ENCODE data around the gene GPC6. TPM values are rescaled to one million over a fixed set of nuclear protein-coding genes. Genes with fewer than 3 reads are reported as not detected.

The GPC6 gene
- total and polyA plus RNA-seq, 10 donors: 0.22 to 9.3 (median 4.5) TPM

GRCh38 chr13:93360021-93360420 lies 133.4 kb downstream of the GPC6 start:
- Histone ChIP-seq H3K9me3 (no peaks in the 10 kb centered on the region), H3K4me1 (no peaks in the 10 kb centered on the region), H3K27ac (no peak overlapping the region), H3K36me3 (no peaks in the 10 kb centered on the region), H3K4me3 (no peak overlapping the region), H3K27me3 (replicated peaks in 1 of 7) (no peaks in the 10 kb centered on the region)
- DNase-seq: no peak
- WGBS, 5 donors: 77 to 96% (median 83%) methylated on average over 4 of the region's 4 CpGs
- intact Hi-C loops (cut with DNase I; ENCODE audit: low total_unique reads): no loop called here
- TF ChIP-seq CTCF (IDR thresholded peaks at IDR 0.05 in 8 of 11, conservative IDR thresholded peaks at IDR 0.05 in 3 of 11) (no peak), POLR2AphosphoS5 (IDR thresholded peaks at IDR 0.05) (no peak), POLR2A (IDR thresholded peaks at IDR 0.05) (no peak)

- WGBS, 5 donors: 21 to 55% (median 44%) methylated on average over 3 of the region's 3 CpGs
These were observed 135.1 kb downstream of the GPC6 start for GRCh38 chr13:93361703-93362102.

GRCh38 chr13:93364166-93364565 lies 137.6 kb downstream of the GPC6 start:
- intact Hi-C loops (cut with DNase I; ENCODE audit: low total_unique reads): no loop called here
- Histone ChIP-seq H3K4me3 (no peak overlapping the region), H3K9me3 (no peaks in the 10 kb centered on the region), H3K4me1 (no peaks in the 10 kb centered on the region), H3K36me3 (no peaks in the 10 kb centered on the region), H3K27ac (no peak overlapping the region), H3K27me3 (replicated peaks in 1 of 7) (no peaks in the 10 kb centered on the region)
- no peak for DNase-seq
- 74 to 90% (median 86%) methylated on average over 5 of the region's 5 CpGs for WGBS, 5 donors
- TF ChIP-seq CTCF (IDR thresholded peaks at IDR 0.05 in 8 of 11, conservative IDR thresholded peaks at IDR 0.05 in 3 of 11): no peak
- no peak for TF ChIP-seq POLR2AphosphoS5 (IDR thresholded peaks at IDR 0.05)
- TF ChIP-seq POLR2A (IDR thresholded peaks at IDR 0.05): no peak

More at GRCh38 chr13:93361703-93362102, 135.1 kb downstream of the GPC6 start:
- no peak overlapping the region for H3K27ac ChIP-seq
- intact Hi-C loops (cut with DNase I; ENCODE audit: low total_unique reads): no loop called here
- no peaks in the 10 kb centered on the region for H3K36me3 ChIP-seq
- H3K4me1 ChIP-seq: no peaks in the 10 kb centered on the region
- no peaks in the 10 kb centered on the region for H3K27me3 ChIP-seq (replicated peaks in 1 of 7)
- H3K9me3 ChIP-seq: no peaks in the 10 kb centered on the region
- TF ChIP-seq POLR2A (IDR thresholded peaks at IDR 0.05) (no peak), CTCF (IDR thresholded peaks at IDR 0.05 in 8 of 11, conservative IDR thresholded peaks at IDR 0.05 in 3 of 11) (no peak), POLR2AphosphoS5 (IDR thresholded peaks at IDR 0.05) (no peak)
- no peak overlapping the region for H3K4me3 ChIP-seq
- no peak for DNase-seq

GRCh38 chr13:93368296-93368695 lies 141.7 kb downstream of the GPC6 start:
- WGBS, 5 donors: 62 to 71% (median 67%) methylated on average over 1 of the region's 1 CpG; no CpG with 5 or more reads in 2 of the 5 donors
- TF ChIP-seq CTCF (IDR thresholded peaks at IDR 0.05 in 8 of 11, conservative IDR thresholded peaks at IDR 0.05 in 3 of 11): no peak
- no peak for TF ChIP-seq POLR2A (IDR thresholded peaks at IDR 0.05)
- DNase-seq: no peak
- H3K27me3 ChIP-seq (replicated peaks in 1 of 7): no peaks in the 10 kb centered on the region
- intact Hi-C loops (cut with DNase I; ENCODE audit: low total_unique reads): no loop called here
- no peaks in the 10 kb centered on the region for H3K4me1 ChIP-seq
- no peaks in the 10 kb centered on the region for H3K9me3 ChIP-seq
- no peaks in the 10 kb centered on the region for H3K36me3 ChIP-seq
- H3K4me3 ChIP-seq: no peak overlapping the region
- no peak overlapping the region for H3K27ac ChIP-seq
